Activated CD8-positive, alpha-beta memory T cell treated with anti-CD3 and anti-CD28 coated beads for 36 hours (primary cell): ENCODE results near the gene ZNF740. TPM values are rescaled to one million over a fixed set of nuclear protein-coding genes. Genes with fewer than 3 reads are reported as not detected.
"Not testable (repeated sequence)": the region's sequence is repeated elsewhere in the genome, so short reads cannot be mapped to it uniquely, and the experiment has no call there.

Experiments
- CTCF ChIA-PET: fragments of 350-600 bp; sonication (Branson Sonifier 250); formaldehyde crosslinking; loops from one replicate; lab custom pipeline; 2021; ENCODE audit warnings: antibody characterized with exemption; lab: Charles Lee
- POLR2A ChIA-PET: fragments of 350-600 bp; sonication (Branson Sonifier 250); formaldehyde crosslinking; loops from one replicate; lab custom pipeline; 2021; ENCODE audit warnings: antibody characterized with exemption; lab: Charles Lee
- total RNA-seq, 2 experiments: library from RNA; stranded (reverse); gene quantifications; one replicate each; pipeline ENCODE4 v1.2.3, GENCODE V29; 2021

ZNF740 gene
- 10 to 100 TPM; 44.1 to 45.9 TPM for total RNA-seq

- CTCF ChIA-PET: interaction anchor here (0.6 to 3.4 kb wide), 9 partner anchors 11 to 141 kb away, joined by 3 to 19 read pairs (median 5); partner anchors contain the start of genes AAAS and SPRYD3
- POLR2A ChIA-PET: interaction anchor here (0.6 to 2.4 kb wide), 18 partner anchors 10 to 1369 kb away, joined by 3 to 21 read pairs (median 4); partner anchors contain the start of genes AAAS, ITGB7, MYG1 and PFDN5
Observed at GRCh38 chr12:53180220-53180930, at the start of gene ZNF740, which contains the start of gene CSAD. ZNF740 (plus strand) TSS chr12:53180722; CDS start chr12:53181984, 1,262 bp downstream. CSAD (minus strand) TSS chr12:53180925; CDS start chr12:53173470, 7,455 bp downstream.

- POLR2A ChIA-PET: no interaction called here
- CTCF ChIA-PET: no interaction called here
Observed at GRCh38 chr12:53131844-53132243, 48.7 kb upstream of the ZNF740 start.

- ChIA-PET CTCF (no interaction called here), POLR2A (interaction anchor here (0.6 kb wide), 1 partner anchor 8 kb away, joined by 9 read pairs; no protein-coding TSS in a partner anchor)
Observed at GRCh38 chr12:53133722-53134121, 46.8 kb upstream of the ZNF740 start.

- POLR2A ChIA-PET: no interaction called here
- CTCF ChIA-PET: interaction anchor here (0.7 kb wide), 1 partner anchor 1164 kb away, joined by 5 read pairs; no protein-coding TSS in a partner anchor
Observed at GRCh38 chr12:53143355-53143754, 37.2 kb upstream of the ZNF740 start.

- POLR2A ChIA-PET: no interaction called here
- CTCF ChIA-PET: interaction anchor here (0.6 kb wide), 1 partner anchor 29 kb away, joined by 3 read pairs; no protein-coding TSS in a partner anchor
Observed at GRCh38 chr12:53145383-53146260, 34.9 kb upstream of the ZNF740 start.

GRCh38 chr12:53147181-53147580 lies 33.3 kb upstream of the ZNF740 start:
- POLR2A ChIA-PET: no interaction called here
- CTCF ChIA-PET: no interaction called here

GRCh38 chr12:53147653-53148052 lies 32.9 kb upstream of the ZNF740 start:
- CTCF ChIA-PET: interaction anchor here (0.7 kb wide), 2 partner anchors 97 to 150 kb away, joined by 3 read pairs; no protein-coding TSS in a partner anchor
- POLR2A ChIA-PET: no interaction called here

GRCh38 chr12:53151039-53151438 lies 29.5 kb upstream of the ZNF740 start:
- ChIA-PET CTCF (no interaction called here), POLR2A (no interaction called here)

- POLR2A ChIA-PET: no interaction called here
- CTCF ChIA-PET: interaction anchor here (0.7 kb wide), 1 partner anchor 9 kb away, joined by 4 read pairs; no protein-coding TSS in a partner anchor
Observed at GRCh38 chr12:53152390-53152789, 28.1 kb upstream of the ZNF740 start.

GRCh38 chr12:53159195-53159839 lies 21.2 kb upstream of the ZNF740 start:
- POLR2A ChIA-PET: interaction anchor here (0.6 to 1.4 kb wide), 4 partner anchors 21 to 185 kb away, joined by 3 to 9 read pairs (median 3); partner anchors contain the start of genes AAAS, CSAD, ITGB7 and ZNF740
- CTCF ChIA-PET: interaction anchor here (0.6 to 3.5 kb wide), 38 partner anchors 11 to 262 kb away, joined by 3 to 26 read pairs (median 5); partner anchors contain the start of genes AAAS, ESPL1, MYG1 and PFDN5

- CTCF ChIA-PET: interaction anchor here (0.6 to 3.5 kb wide), 35 partner anchors 11 to 219 kb away, joined by 3 to 26 read pairs (median 5); partner anchors contain the start of genes AAAS, ESPL1, MYG1 and PFDN5
- POLR2A ChIA-PET: interaction anchor here (1.2 to 1.4 kb wide), 2 partner anchors 21 to 162 kb away, joined by 3 to 9 read pairs; partner anchors contain the start of genes AAAS, CSAD and ZNF740
Observed at GRCh38 chr12:53160000-53160399, 20.5 kb upstream of the ZNF740 start.

- CTCF ChIA-PET: interaction anchor here (0.7 to 3.5 kb wide), 22 partner anchors 10 to 161 kb away, joined by 3 to 26 read pairs (median 6); partner anchors contain the start of genes AAAS, ESPL1, MYG1 and PFDN5
- POLR2A ChIA-PET: interaction anchor here (1.4 kb wide), 1 partner anchor 161 kb away, joined by 3 read pairs; the partner anchor contains the start of gene AAAS
Observed at GRCh38 chr12:53160673-53161072, 19.8 kb upstream of the ZNF740 start.

GRCh38 chr12:53161119-53161911 lies 19.2 kb upstream of the ZNF740 start:
- POLR2A ChIA-PET: no interaction called here
- CTCF ChIA-PET: interaction anchor here (0.6 to 3.5 kb wide), 10 partner anchors 9 to 160 kb away, joined by 3 to 26 read pairs (median 6); partner anchors contain the start of genes AAAS, PFDN5 and ZNF740

GRCh38 chr12:53163008-53163407 lies 17.5 kb upstream of the ZNF740 start:
- CTCF ChIA-PET, POLR2A ChIA-PET: not testable (repeated sequence)

- POLR2A ChIA-PET: interaction anchor here (0.6 kb wide), 1 partner anchor 286 kb away, joined by 3 read pairs; no protein-coding TSS in a partner anchor
- CTCF ChIA-PET: no interaction called here
Observed at GRCh38 chr12:53166837-53167236, 13.7 kb upstream of the ZNF740 start.

GRCh38 chr12:53169644-53170043 lies 10.9 kb upstream of the ZNF740 start:
- ChIA-PET CTCF (no interaction called here), POLR2A (no interaction called here)

GRCh38 chr12:53170215-53170614 lies 10.3 kb upstream of the ZNF740 start:
- POLR2A ChIA-PET: no interaction called here

More at GRCh38 chr12:53170215-53170614, 10.3 kb upstream of the ZNF740 start:
- CTCF ChIA-PET: interaction anchor here (1.3 kb wide), 1 partner anchor 11 kb away, joined by 5 read pairs; no protein-coding TSS in a partner anchor
